Renal cortical epithelial cell (primary cell): ENCODE results near the gene GLT8D2. TPM values are rescaled to one million over a fixed set of nuclear protein-coding genes. Genes with fewer than 3 reads are reported as not detected.

Source experiments
- DNase-seq: peaks from one replicate; pipeline ENCODE4 v3.0.0-alpha.2; 2011; ENCODE audit warnings: low read depth
- total RNA-seq: library from RNA; depleted of rRNA; stranded (reverse); fragments of >200 nt; gene quantifications from 2 replicates; pipeline ENCODE4 v1.2.3, GENCODE V29; 2014

GLT8D2 gene
- 0.87 and 12.5 TPM in 2 replicates for total RNA-seq

DNA sequence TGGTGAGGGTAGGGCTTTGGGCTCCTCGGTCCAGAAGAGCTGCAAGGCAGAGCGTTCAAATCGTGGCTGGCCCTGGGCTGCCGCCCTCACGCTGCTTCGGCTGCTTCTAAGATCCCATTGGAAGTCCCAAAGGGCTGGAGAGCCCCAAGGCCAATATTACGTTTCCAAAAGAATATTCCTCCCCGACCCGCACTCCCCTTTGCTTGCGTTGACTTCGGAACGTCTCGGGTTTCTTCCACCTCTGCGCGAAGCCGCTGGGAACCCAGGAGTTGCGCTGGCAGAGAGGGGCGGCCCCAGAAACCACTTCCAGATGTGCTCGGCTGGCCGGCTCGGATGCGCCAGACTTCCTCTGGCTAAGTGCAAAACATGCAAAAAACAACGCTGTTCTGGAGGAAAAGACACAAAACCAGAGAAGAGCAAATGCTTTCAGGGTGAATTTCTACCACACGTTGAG is at the start of gene GLT8D2:
TSS of gene GLT8D2 (minus strand) at position 285 of the 454 bp plus-strand sequence. CDS start 30,539 bp downstream, outside the sequence.
- peak; percentile 11 for DNase-seq

DNA sequence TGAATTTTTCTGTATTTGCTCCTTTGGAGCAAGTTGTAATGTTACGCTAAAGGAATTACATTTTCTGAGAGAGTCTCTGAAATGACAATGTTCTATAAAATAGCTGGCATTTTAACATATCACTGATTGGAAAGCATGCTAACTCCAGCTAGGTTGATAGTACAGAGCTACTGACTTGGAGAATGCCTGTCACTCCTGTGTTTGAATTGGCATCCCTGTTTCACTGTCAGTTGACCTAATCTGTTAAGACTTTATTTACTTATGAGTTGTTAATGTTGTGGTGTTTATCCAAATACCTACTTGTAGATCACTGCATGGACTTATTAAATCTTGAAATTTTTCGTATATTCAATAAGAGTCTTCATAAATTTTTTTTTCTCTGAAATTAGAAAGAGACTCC is 48.0 kb upstream of the GLT8D2 start:
- no peak for DNase-seq

DNA sequence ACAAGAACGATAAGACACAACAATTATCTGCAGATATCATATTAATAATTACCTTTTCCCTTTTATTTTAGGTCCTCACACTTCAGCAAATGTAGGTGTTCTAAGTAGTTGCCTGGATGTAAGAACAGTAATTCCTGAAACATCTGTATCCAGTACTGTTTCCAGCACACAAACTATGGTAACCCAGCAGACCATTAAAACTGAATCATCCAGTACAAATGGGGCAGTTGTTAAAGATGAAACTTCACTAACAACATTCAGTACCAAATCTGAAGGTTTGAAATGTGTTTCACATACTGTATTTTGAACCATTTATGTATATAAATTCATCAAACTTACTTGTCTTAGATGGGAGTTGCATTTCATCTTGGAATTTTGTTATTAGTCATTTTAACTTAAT is 45.3 kb upstream of the GLT8D2 start:
- DNase-seq = no peak

GRCh38 chr12:104094284-104094683 is 44.3 kb upstream of the GLT8D2 start:
- DNase-seq = no peak

DNA sequence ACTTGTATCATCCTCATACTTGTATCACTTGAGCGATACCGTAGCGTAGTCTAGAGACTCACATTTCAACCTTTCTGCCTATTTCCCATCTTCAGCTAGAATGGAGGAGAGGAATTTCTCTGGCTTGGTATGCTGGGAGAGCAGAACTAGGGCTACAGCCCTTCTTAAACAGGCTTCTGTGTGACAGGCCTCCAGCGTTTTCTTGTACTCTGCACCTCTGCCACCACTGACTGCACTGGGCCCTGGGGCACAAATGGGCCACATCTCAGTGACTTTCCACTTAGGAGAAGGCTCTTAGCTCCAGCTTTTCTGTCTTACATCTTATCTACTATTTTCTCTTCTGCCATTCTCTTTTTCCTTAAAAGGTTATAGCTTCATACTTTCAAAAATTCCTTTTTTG is 41.1 kb upstream of the GLT8D2 start:
- no peak for DNase-seq

DNA sequence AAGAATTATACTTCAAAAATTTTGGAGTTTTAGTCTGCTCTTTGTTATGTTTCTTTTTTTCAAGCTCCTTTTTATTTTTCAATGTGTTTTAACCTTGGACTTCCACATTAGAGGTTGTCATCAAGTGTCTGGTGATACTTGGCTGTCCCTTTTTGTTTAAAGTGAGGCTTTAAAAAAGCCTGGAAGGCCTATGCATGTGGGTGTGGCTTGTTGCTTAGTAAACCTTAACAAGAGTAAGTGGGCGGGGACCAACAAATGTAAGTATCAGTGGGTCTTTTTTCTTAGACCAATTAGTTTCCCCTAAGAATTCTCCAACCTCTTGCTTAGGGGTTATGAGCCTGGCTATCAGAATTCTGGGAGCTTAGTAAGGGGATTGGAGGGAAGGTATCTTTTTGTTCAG is 40.7 kb upstream of the GLT8D2 start:
- DNase-seq = no peak

DNA sequence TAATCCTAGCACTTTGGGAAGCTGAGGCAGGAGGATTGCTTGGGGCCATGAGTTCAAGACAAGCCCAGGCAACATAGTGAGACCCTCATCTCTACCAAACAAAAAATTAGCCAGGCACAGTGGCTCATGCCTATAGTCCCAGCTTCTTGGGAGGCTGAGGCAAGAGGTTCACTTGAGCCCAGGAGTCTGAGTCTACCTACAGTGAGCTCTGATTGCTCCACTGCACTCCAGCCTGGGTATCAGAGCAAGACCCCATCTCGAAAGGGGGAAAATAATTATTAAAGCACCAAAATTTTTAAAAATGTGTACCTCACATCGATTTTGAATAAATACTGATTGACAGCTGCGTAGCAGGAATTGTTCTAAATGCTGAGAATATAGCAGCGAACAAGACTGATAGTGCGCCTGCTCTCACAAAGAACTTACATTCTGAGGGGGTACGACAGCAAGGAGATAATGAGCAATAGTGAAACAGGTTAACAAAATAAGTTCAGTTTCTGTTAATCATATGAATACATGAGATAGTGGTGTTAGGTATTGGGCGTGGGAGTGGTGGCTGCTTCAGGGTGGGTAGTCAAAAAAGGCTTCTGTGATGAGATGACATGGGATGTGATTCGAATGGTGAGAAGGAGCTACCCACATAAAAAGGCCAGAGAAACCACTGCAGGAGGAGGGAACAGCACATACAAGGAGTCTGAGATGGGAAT is 33.9 kb upstream of the GLT8D2 start:
- no peak for DNase-seq

- DNase-seq = no peak
Measured at GRCh38 chr12:104080764-104081163, 30.8 kb upstream of the GLT8D2 start.

DNA sequence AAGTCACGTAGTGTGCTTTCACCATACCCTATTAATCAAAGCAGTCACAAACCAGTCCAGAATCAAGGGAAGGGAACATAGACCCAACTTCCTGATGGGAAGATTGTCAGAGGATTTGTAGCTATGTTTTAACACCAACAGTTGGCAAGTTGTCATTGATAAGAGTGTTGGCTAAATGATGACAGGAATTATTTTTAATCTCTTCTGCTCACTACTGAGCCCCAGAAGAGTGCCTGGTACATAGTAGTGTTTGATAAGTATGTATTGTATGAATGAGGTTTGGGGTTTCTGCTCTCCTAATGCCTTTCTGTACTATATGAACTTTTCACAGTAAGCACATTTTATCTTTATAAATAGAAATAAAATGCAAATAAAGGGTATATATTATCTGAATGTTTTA is 29.0 kb upstream of the GLT8D2 start:
- DNase-seq = no peak

DNA sequence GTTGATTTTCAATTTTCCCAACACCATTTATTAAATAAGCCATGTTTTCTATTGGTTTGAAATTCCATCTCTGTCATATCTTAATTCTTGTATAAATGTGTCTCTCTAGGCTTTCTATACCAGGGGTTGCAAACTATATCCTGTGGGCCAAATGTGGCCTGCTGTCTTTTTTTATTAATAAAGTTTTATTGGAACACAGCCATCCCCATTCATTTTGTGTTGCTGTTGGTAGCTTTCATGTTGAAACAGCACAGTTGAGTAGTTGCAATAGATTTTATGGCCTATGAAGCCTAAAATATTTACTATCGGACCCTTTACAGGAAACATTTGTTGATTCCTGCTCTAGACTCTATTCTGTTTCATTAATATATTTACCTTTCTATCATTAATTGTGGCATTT is 23.7 kb upstream of the GLT8D2 start:
- DNase-seq = no peak

DNA sequence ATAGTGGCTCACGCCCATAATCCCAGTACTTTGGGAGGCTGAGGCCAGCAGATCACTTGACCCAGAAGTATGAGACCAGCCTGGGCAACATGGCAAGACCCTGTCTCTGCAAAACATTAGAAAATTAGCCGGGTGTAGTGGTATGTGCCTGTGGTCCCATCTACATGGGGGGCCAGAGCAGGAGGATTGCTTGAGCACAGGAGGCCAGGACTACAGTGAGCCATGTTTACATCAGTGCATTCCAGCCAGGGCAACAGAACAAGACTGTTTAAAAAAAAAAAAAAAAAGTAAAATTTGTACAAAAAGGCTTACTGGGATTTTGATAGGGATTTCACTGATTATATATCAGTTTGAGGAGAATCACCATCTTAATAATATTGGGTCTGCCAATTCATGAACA is 22.1 kb upstream of the GLT8D2 start:
- no peak for DNase-seq

- DNase-seq = no peak
Measured at GRCh38 chr12:104064842-104065427, 14.9 kb upstream of the GLT8D2 start.

- DNase-seq = peak; percentile 53
Measured at GRCh38 chr12:104064031-104064841, 14.2 kb upstream of the GLT8D2 start, which contains the start of gene HCFC2. TSS of gene HCFC2 (plus strand) at chr12:104064531. CDS start at chr12:104064561, 30 bp downstream.

DNA sequence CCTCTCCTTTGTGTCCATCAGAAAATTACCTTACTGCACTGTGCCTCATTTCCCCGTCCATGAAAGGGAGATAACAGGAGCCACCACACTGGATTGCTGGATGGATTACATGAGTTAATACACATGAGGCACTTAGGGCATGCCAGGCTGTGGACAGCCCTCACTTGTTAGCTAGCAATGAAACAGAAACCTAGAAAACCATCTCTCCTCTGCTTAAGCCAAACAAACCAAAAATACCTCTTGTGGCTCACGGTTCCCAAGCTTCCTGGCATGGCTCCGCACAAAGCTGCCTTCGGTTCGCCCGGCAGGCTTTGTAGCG is 13.7 kb upstream of the GLT8D2 start:
- DNase-seq = peak; percentile 46

GRCh38 chr12:104060791-104061190 is 10.8 kb upstream of the GLT8D2 start:
- peak; percentile 55 for DNase-seq

DNA sequence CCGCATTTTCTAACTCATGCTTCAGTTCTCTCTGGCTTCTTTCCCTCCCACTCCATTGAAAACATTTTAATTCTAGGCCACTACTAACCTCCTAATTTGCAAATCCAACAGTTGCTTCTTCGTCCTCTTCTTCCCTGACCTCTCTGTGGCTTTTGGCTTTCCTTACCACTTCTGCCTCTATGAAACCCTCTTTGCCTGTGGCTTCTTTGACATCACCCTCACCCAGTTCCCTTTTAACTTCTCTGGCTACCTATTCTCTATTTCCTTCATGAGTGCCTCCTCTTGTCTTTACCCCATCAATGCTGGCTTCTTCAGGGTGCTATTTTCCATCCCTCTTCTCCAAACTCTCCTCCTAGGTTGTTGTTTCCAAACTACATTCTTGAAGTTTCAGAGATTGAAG is 10.0 kb upstream of the GLT8D2 start:
- no peak for DNase-seq

DNA sequence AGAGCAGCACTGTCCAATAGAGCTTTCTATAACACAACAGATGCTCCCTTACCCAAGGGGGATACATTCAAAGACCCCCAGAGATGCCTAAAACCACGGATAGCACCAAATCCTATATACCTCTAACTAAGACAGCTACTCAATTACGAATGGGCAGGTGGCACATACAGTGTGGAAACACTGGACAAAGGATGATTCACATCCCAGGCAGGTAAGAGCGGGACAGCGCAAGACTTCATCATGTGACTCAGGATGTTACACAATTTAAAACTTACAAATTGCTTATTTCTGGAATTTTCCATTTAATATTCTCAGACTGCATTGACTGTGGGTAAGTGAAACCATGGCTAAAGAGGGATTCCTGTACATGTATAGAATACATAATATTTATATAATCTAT is 8.8 kb upstream of the GLT8D2 start:
- no peak for DNase-seq

GRCh38 chr12:104057771-104058197 is 7.8 kb upstream of the GLT8D2 start:
- peak; percentile 22 for DNase-seq

GRCh38 chr12:104056419-104056972 is 6.5 kb upstream of the GLT8D2 start:
- no peak for DNase-seq

- peak; percentile 16 for DNase-seq
Measured at GRCh38 chr12:104055686-104056388, 5.8 kb upstream of the GLT8D2 start.

- DNase-seq = no peak
Measured at GRCh38 chr12:104054681-104055346, 4.8 kb upstream of the GLT8D2 start.
